ENCODE measurements around the gene SEMA4A.
"Not testable (repeated sequence)": the region's sequence is repeated elsewhere in the genome, so short reads cannot be mapped to it uniquely, and the experiment has no call there.

Gene SEMA4A

GRCh38 chr1:156162430-156163037 lies 9.1 kb downstream of the SEMA4A start:
- DNase-seq: no peak

- no peak for DNase-seq
These were observed 10.3 kb downstream of the SEMA4A start for GRCh38 chr1:156163712-156164111.

GRCh38 chr1:156164125-156164831 lies 10.9 kb downstream of the SEMA4A start:
- DNase-seq: no peak

- no peak for DNase-seq
These were observed 11.7 kb downstream of the SEMA4A start for GRCh38 chr1:156165083-156165482.

- DNase-seq: no peak
These were observed 14.2 kb downstream of the SEMA4A start for GRCh38 chr1:156167536-156167935.

GRCh38 chr1:156172696-156173470 lies 19.5 kb downstream of the SEMA4A start:
- no peak for DNase-seq

GRCh38 chr1:156176610-156177210 lies 23.3 kb downstream of the SEMA4A start:
- DNase-seq: no peak

- DNase-seq: no peak
These were observed 24.7 kb downstream of the SEMA4A start for GRCh38 chr1:156177919-156178654.

- no peak for DNase-seq
These were observed 27.1 kb downstream of the SEMA4A start for GRCh38 chr1:156180471-156180870.

GRCh38 chr1:156181391-156181924 lies 28.1 kb downstream of the SEMA4A start:
- DNase-seq: not testable (repeated sequence)

GRCh38 chr1:156182010-156182779 lies 28.8 kb downstream of the SEMA4A start:
- DNase-seq: not testable (repeated sequence)

- DNase-seq: not testable (repeated sequence)
These were observed 33.2 kb downstream of the SEMA4A start for GRCh38 chr1:156186347-156187177.

- not testable (repeated sequence) for DNase-seq
These were observed 36.9 kb downstream of the SEMA4A start for GRCh38 chr1:156190265-156190664.

- DNase-seq: no peak
These were observed 38.0 kb downstream of the SEMA4A start for GRCh38 chr1:156191292-156191964.

GRCh38 chr1:156193208-156193487 lies 39.8 kb downstream of the SEMA4A start:
- DNase-seq: no peak

- peak; percentile 97 for DNase-seq
These were observed 40.3 kb downstream of the SEMA4A start, which contains the start of gene SLC25A44 for GRCh38 chr1:156193488-156194299. TSS of gene SLC25A44 (plus strand) at chr1:156194104. CDS start at chr1:156199848, 5,744 bp downstream.

GRCh38 chr1:156194300-156194652 lies 40.9 kb downstream of the SEMA4A start:
- DNase-seq: no peak

- DNase-seq: no peak
These were observed 42.5 kb downstream of the SEMA4A start for GRCh38 chr1:156195853-156196252.

- no peak for DNase-seq
These were observed 43.1 kb downstream of the SEMA4A start for GRCh38 chr1:156196445-156196844.

Measured in stimulated activated CD4-positive, alpha-beta T cell treated with anti-CD3 and anti-CD28 coated beads, Interleukin-1b, Interleukin-23, amount 100 ng/mL, for 48 hours (primary cell).